K562 (cell line): Measurements from ENCODE around the gene CFAP251. TPM values are rescaled to one million over a fixed set of nuclear protein-coding genes. Genes with fewer than 3 reads are reported as not detected.
A peak's percentile ranks its signal among the peaks of the same experiment; 100 is the strongest.

Experiments used
- ATAC-seq: fragments of 200-7000 bp; cut with Tn5 transposase; 3 replicates; pipeline ENCODE4 v1.9.1; 2020; ENCODE audit warnings: moderate library complexity
- BruUV-seq: library from RNA; stranded (reverse); fragments of 400-500 nt; replicated peaks from 2 replicates; lab custom pipeline; 2021; lab: Mats Ljungman, UMichigan
- CTCF ChIA-PET: fragments of 300-600 bp; formaldehyde crosslinking; extraction: SDS; loops from one replicate; lab custom pipeline; 2021; ENCODE audit warnings: low intra/inter-chr PET ratio; lab: Yijun Ruan, JAX
- POLR2A ChIA-PET: fragments of 300-600, 350-650 bp; sonication (Branson Sonifier 250); formaldehyde crosslinking; extraction: SDS; loops from one replicate; lab custom pipeline; 2021; ENCODE audit warnings: antibody characterized with exemption, inconsistent platforms; lab: Yijun Ruan, JAX
- DNase-seq, 4 experiments: peaks; one replicate each; pipeline versions ENCODE4 v3.0.0 to v3.0.0-alpha.2; 2011 to 2018; ENCODE audit warnings: low spot score in 3 of 4, mixed read lengths in 3 of 4; ENCODE audit errors: extremely low read depth in 1 of 4
- FAIRE-seq: peaks from 2 replicates; lab custom pipeline; 2011; peaks lifted over from hg19 to GRCh38; lab: Jason Lieb, UNC
- H2AFZ ChIP-seq: 2 replicates; pipeline ENCODE4 v1.6.0; 2011; ENCODE audit warnings: low read depth, low read length, control low read depth, inconsistent platforms
- H3K27ac ChIP-seq: fragments of 200-600 bp; 3 replicates; pipeline ENCODE4 v1.8.0; 2011; ENCODE audit warnings: low read depth, mild to moderate bottlenecking, control low read depth, inconsistent platforms, low read length, moderate library complexity, mixed read lengths; ENCODE audit errors: extremely low read depth
- H3K27me3 ChIP-seq, 2 experiments: fragments of 300-600 bp in 1 of 2; 2 replicates in 1 of 2; 3 replicates in 1 of 2; pipeline versions ENCODE4 v1.6.0 to v1.8.0; 2011; ENCODE audit warnings: inconsistent platforms in 2 of 2, low read length in 2 of 2, mild to moderate bottlenecking in 1 of 2, mixed read lengths in 1 of 2, moderate library complexity in 1 of 2; ENCODE audit not compliant: control insufficient read depth in 2 of 2, insufficient read depth in 2 of 2
- H3K36me3 ChIP-seq: fragments of 300-600 bp; 3 replicates; pipeline ENCODE4 v1.8.0; 2011; ENCODE audit warnings: mild to moderate bottlenecking, low read length, inconsistent platforms; ENCODE audit not compliant: control insufficient read depth, insufficient read depth
- H3K4me1 ChIP-seq, 2 experiments: fragments of 200-600 bp in 1 of 2; replicated peaks in 1 of 2; 2 replicates in 1 of 2; 3 replicates in 1 of 2; pipeline versions ENCODE4 v1.5.1 to v1.8.0; 2011; ENCODE audit warnings: inconsistent platforms in 2 of 2, low read length in 2 of 2, mild to moderate bottlenecking in 1 of 2, mixed read lengths in 1 of 2, moderate library complexity in 1 of 2; ENCODE audit not compliant: control insufficient read depth in 2 of 2, insufficient read depth in 2 of 2
- H3K4me2 ChIP-seq: 2 replicates; pipeline ENCODE4 v1.6.1; 2011; ENCODE audit warnings: low read length, control low read depth, inconsistent platforms, mixed read lengths; ENCODE audit not compliant: insufficient read depth
- H3K4me3 ChIP-seq: fragments of 200-600 bp; sonication (generic), shearing (Covaris generic); 2 replicates; pipeline ENCODE4 v1.5.1; 2016; ENCODE audit warnings: control low read depth, inconsistent platforms
- H3K79me2 ChIP-seq: fragments of 200-600 bp; 3 replicates; pipeline ENCODE4 v1.8.0; 2011; ENCODE audit warnings: low read length, inconsistent platforms; ENCODE audit not compliant: control insufficient read depth, insufficient read depth
- H3K9ac ChIP-seq, 2 experiments: 2 replicates each; pipeline versions ENCODE4 v1.6.0 to v1.6.1; 2011; ENCODE audit warnings: low read depth in 2 of 2, low read length in 2 of 2, control low read depth in 1 of 2, inconsistent platforms in 1 of 2, mild to moderate bottlenecking in 1 of 2, mixed read lengths in 1 of 2; ENCODE audit not compliant: insufficient read depth in 1 of 2
- H3K9me1 ChIP-seq: one replicate; pipeline ENCODE4 v1.6.0; 2011; ENCODE audit warnings: inconsistent platforms, mild to moderate bottlenecking, low read length, moderate library complexity; ENCODE audit not compliant: control insufficient read depth, insufficient read depth
- H3K9me3 ChIP-seq: replicated peaks from 2 replicates; pipeline ENCODE4 v1.5.1; 2011; ENCODE audit warnings: low read depth, low read length, inconsistent platforms; ENCODE audit not compliant: control insufficient read depth, insufficient read depth
- H4K20me1 ChIP-seq: replicated peaks from 2 replicates; pipeline ENCODE4 v1.6.1; 2011; ENCODE audit warnings: low read length, inconsistent platforms, mixed read lengths; ENCODE audit not compliant: control insufficient read depth, insufficient read depth
- DMBX1 ChIP-seq: fragments of 250-450 bp; sonication (Bioruptor Pico); IDR thresholded peaks from 2 replicates; pipeline ENCODE4 v1.8.0; 2022; ENCODE audit warnings: inconsistent platforms, mild to moderate bottlenecking, moderate library complexity, borderline replicate concordance
- FOXM1 ChIP-seq, 2 experiments: fragments of 450-650 bp in 1 of 2; sonication (generic) in 1 of 2; formaldehyde crosslinking in 1 of 2; IDR thresholded peaks; 2 replicates each; pipeline versions ENCODE4 v1.6.1 to v1.9.0; 2017 to 2022; ENCODE audit warnings: low read depth in 2 of 2, mild to moderate bottlenecking in 2 of 2, missing genetic modification reagents in 1 of 2, moderate library complexity in 1 of 2
- KAT7 ChIP-seq: sonication (generic); formaldehyde crosslinking; IDR thresholded peaks from 2 replicates; pipeline ENCODE4 v1.8.0; 2022; ENCODE audit warnings: missing genetic modification reagents, mild to moderate bottlenecking, borderline replicate concordance
- NFIC ChIP-seq: fragments of 450-650 bp; IDR thresholded peaks from 2 replicates; pipeline ENCODE4 v1.6.1; 2017; ENCODE audit warnings: mild to moderate bottlenecking, inconsistent platforms
- NR4A1 ChIP-seq, 2 experiments: fragments of 250-450 bp in 1 of 2; fragments of 450-650 bp in 1 of 2; sonication (Bioruptor Pico) in 1 of 2; IDR thresholded peaks; 2 replicates each; pipeline versions ENCODE4 v1.4.0 to v1.6.1; 2016 to 2020; ENCODE audit warnings: mild to moderate bottlenecking in 2 of 2, missing compliant biosample characterization in 1 of 2, missing genetic modification characterization in 1 of 2, moderate library complexity in 1 of 2
- SMAD4 ChIP-seq: fragments of 250-450 bp; sonication (Bioruptor Pico); conservative IDR thresholded peaks from 2 replicates; pipeline ENCODE4 v1.8.0; 2021; ENCODE audit warnings: inconsistent platforms, mild to moderate bottlenecking, moderate library complexity
- SUPT5H ChIP-seq: fragments of 450-650 bp; IDR thresholded peaks from 2 replicates; pipeline ENCODE4 v1.6.1; 2016
- ZNF282 ChIP-seq: sonication (generic); formaldehyde crosslinking; IDR thresholded peaks from 2 replicates; pipeline ENCODE4 v1.8.1; 2023; ENCODE audit warnings: missing genetic modification reagents
- ZNF408 ChIP-seq: fragments of 250-450 bp; sonication (Bioruptor Pico); IDR thresholded peaks from 2 replicates; pipeline ENCODE4 v1.4.0; 2020; ENCODE audit warnings: low read depth, mild to moderate bottlenecking, moderate library complexity
- WGBS: fragments of 100-300 bp; shearing (Covaris generic); methylation state at CpG from one replicate; pipeline ENCODE4 v1.1.6; 2016; ENCODE audit warnings: low coverage, mixed read lengths; ENCODE audit not compliant: insufficient coverage; ENCODE audit errors: missing lambda C conversion rate; 5-methylcytosine and 5-hydroxymethylcytosine counted together
- in situ Hi-C: fragments of 300-500 bp; cut with MboI; formaldehyde crosslinking; loops from 4 replicates; pipeline ENCODE4 v1.15.0; 2018; ENCODE audit warnings: inconsistent platforms, mixed read lengths
- intact Hi-C: fragments of 100-400 bp; cut with micrococcal nuclease; formaldehyde crosslinking; loops from 2 replicates; pipeline ENCODE4 v1.14.2; 2022
- polyA plus RNA-seq, 8 experiments: library from polyadenylated mRNA; depleted of rRNA in 4 of 8; stranded (reverse) in 5 of 8; unstranded in 3 of 8; fragments of >200 nt; fragmentation: Nextera tagmentation in 2 of 8; fragmentation: Illumina TruSeq in 1 of 8; extraction: Ambion mirVana in 2 of 8; extraction: Trizol in 1 of 8; gene quantifications; 2 replicates each; pipeline versions ENCODE4 v1.2.1 to v1.2.3, GENCODE V29; 2011 to 2014; ENCODE audit warnings: inconsistent platforms in 1 of 8, missing spikeins in 1 of 8
- total RNA-seq, 7 experiments: library from RNA; depleted of rRNA in 6 of 7; stranded (reverse); fragments of >200 nt in 6 of 7; fragmentation: Illumina TruSeq in 2 of 7; extraction: Trizol in 2 of 7; gene quantifications; 2 replicates each; pipeline versions ENCODE4 v1.2.1 to v1.2.3, GENCODE V29; 2011 to 2021; ENCODE audit warnings: low replicate concordance in 1 of 7
- TF ChIP-seq, protein P1 (sequence below), 2 experiments: fragments of 450-650 bp; IDR thresholded peaks; 2 replicates each; pipeline ENCODE4 v1.6.1; 2016
- TF ChIP-seq, protein P2 (sequence below), 2 experiments: fragments of 250-450 bp in 1 of 2; fragments of 450-650 bp in 1 of 2; sonication (Bioruptor Pico) in 1 of 2; IDR thresholded peaks; 2 replicates each; pipeline versions ENCODE4 v1.6.1 to v1.8.0; 2016 to 2021; ENCODE audit warnings: mild to moderate bottlenecking in 2 of 2, moderate library complexity in 2 of 2, missing compliant biosample characterization in 1 of 2, missing genetic modification characterization in 1 of 2
- TF ChIP-seq, protein P3 (sequence below): fragments of 450-650 bp; formaldehyde crosslinking; IDR thresholded peaks from 2 replicates; pipeline ENCODE4 v1.4.0; 2022; ENCODE audit warnings: missing genetic modification characterization
- TF ChIP-seq, protein P4 (sequence below), 2 experiments: fragments of 150-350 bp in 1 of 2; IDR thresholded peaks; 2 replicates each; pipeline ENCODE4 v1.6.1; 2012 to 2016; ENCODE audit warnings: low read depth in 2 of 2, low read length in 2 of 2, mild to moderate bottlenecking in 1 of 2, moderate library complexity in 1 of 2

The CFAP251 gene
- total and polyA plus RNA-seq, 9 of the 15 experiments (the other 6 are each of a cell fraction or from before 2014, with no cell fraction given): 16.6 to 31.0 (median 19.1) TPM

DNA sequence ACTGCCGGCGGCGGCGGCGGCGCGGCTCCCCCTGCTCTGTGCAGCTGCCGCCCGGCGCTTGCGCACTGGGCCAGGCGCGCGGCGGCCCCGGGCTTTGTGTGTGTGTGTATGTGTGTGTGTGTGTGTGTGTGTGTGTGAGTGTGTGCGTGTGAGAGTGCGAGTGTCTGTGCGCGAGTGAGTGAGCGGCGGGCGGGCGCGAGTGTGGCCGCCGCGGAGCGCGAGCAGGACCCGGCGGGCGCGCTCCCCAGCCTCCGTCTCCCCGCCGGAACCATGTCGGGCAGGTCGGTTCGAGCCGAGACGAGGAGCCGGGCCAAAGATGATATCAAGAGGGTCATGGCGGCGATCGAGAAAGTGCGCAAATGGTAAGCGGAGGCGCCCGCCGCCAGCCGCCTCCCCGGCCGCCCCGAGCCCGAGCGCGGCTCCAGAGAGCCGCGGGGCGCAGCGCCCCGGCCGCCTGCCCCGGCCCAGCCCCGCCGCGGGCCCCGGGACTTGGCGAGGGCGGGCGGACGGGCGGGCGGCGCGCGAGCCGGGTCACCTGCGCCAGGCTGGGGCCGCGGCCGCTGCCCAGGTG is 103.5 kb downstream of the CFAP251 start, which contains the start of gene BCL7A:
TSS of gene BCL7A (plus strand) at position 63 of the 571 bp plus-strand sequence. CDS start at position 271, 208 bp downstream.
- peak within 1 kb of the TSS; percentile 93 for H3K27ac ChIP-seq
- in situ Hi-C loops: no loop called here
- peaks cover 5% of the 10 kb centered on the region; the same call in 1 of the 2 replicates for H3K9me3 ChIP-seq
- H2AFZ ChIP-seq: peak within 1 kb of the TSS; percentile 80
- H3K4me1 ChIP-seq: peaks cover 17 to 41% of the 10 kb centered on the region in 2 experiments
- H3K4me3 ChIP-seq: peak within 1 kb of the TSS; percentile 73
- no peaks in the 10 kb centered on the region for H3K36me3 ChIP-seq
- H3K79me2 ChIP-seq: peaks cover 46% of the 10 kb centered on the region
- FAIRE-seq (no peak), ATAC-seq (peak; percentile 74), DNase-seq (peak; percentile 77 to 87 (median 82))
- intact Hi-C loops: loop anchor here (5.0 kb wide), 1 partner anchor 90 kb away; no protein-coding TSS in a partner anchor
- CTCF ChIA-PET: interaction anchor here (1.2 kb wide), 1 partner anchor 227 kb away, joined by 3 read pairs; no protein-coding TSS in a partner anchor
- H4K20me1 ChIP-seq: no peaks in the 10 kb centered on the region; the same call in 1 of the 2 replicates
- H3K9me1 ChIP-seq: no peaks in the 10 kb centered on the region
- BruUV-seq: no TSS peak
- POLR2A ChIA-PET: interaction anchor here (0.6 to 1.3 kb wide), 3 partner anchors 10 to 46 kb away, joined by 3 to 4 read pairs (median 3); no protein-coding TSS in a partner anchor
- no peaks in the 10 kb centered on the region; a peak in 1 of 5 replicates for H3K27me3 ChIP-seq
- H3K4me2 ChIP-seq: peak within 1 kb of the TSS; percentile 74
- peak within 1 kb of the TSS; percentile 80 to 98 for H3K9ac ChIP-seq
- 0% methylated on average over 36 of the region's 83 CpGs for WGBS
- TF ChIP-seq KAT7 (CRISPR knock-in tag): no peak
- peak; percentile 57; the same call in 1 of the 2 replicates for TF ChIP-seq NFIC
- peak; percentile 56; the same call in 1 of the 2 replicates for TF ChIP-seq SMAD4 (CRISPR knock-in tag)
- no peak for TF ChIP-seq DMBX1 (CRISPR knock-in tag)
- TF ChIP-seq, protein P1, sequence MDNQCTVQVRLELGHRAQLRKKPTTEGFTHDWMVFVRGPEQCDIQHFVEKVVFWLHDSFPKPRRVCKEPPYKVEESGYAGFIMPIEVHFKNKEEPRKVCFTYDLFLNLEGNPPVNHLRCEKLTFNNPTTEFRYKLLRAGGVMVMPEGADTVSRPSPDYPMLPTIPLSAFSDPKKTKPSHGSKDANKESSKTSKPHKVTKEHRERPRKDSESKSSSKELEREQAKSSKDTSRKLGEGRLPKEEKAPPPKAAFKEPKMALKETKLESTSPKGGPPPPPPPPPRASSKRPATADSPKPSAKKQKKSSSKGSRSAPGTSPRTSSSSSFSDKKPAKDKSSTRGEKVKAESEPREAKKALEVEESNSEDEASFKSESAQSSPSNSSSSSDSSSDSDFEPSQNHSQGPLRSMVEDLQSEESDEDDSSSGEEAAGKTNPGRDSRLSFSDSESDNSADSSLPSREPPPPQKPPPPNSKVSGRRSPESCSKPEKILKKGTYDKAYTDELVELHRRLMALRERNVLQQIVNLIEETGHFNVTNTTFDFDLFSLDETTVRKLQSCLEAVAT (IDR thresholded peaks at IDR 0.05): peak in 1 of 2 experiments; percentile 37; a peak in 1 of 4 replicates
- TF ChIP-seq, protein P2, sequence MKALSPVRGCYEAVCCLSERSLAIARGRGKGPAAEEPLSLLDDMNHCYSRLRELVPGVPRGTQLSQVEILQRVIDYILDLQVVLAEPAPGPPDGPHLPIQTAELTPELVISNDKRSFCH (CRISPR knock-in tag; IDR thresholded peaks at IDR 0.05): no peak
- TF ChIP-seq, protein P2 (tag; IDR thresholded peaks at IDR 0.05): no peak
- TF ChIP-seq, protein P3, sequence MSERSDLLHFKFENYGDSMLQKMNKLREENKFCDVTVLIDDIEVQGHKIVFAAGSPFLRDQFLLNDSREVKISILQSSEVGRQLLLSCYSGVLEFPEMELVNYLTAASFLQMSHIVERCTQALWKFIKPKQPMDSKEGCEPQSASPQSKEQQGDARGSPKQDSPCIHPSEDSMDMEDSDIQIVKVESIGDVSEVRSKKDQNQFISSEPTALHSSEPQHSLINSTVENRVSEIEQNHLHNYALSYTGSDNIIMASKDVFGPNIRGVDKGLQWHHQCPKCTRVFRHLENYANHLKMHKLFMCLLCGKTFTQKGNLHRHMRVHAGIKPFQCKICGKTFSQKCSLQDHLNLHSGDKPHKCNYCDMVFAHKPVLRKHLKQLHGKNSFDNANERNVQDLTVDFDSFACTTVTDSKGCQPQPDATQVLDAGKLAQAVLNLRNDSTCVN (CRISPR knock-in tag): no peak
- TF ChIP-seq, protein P4, sequence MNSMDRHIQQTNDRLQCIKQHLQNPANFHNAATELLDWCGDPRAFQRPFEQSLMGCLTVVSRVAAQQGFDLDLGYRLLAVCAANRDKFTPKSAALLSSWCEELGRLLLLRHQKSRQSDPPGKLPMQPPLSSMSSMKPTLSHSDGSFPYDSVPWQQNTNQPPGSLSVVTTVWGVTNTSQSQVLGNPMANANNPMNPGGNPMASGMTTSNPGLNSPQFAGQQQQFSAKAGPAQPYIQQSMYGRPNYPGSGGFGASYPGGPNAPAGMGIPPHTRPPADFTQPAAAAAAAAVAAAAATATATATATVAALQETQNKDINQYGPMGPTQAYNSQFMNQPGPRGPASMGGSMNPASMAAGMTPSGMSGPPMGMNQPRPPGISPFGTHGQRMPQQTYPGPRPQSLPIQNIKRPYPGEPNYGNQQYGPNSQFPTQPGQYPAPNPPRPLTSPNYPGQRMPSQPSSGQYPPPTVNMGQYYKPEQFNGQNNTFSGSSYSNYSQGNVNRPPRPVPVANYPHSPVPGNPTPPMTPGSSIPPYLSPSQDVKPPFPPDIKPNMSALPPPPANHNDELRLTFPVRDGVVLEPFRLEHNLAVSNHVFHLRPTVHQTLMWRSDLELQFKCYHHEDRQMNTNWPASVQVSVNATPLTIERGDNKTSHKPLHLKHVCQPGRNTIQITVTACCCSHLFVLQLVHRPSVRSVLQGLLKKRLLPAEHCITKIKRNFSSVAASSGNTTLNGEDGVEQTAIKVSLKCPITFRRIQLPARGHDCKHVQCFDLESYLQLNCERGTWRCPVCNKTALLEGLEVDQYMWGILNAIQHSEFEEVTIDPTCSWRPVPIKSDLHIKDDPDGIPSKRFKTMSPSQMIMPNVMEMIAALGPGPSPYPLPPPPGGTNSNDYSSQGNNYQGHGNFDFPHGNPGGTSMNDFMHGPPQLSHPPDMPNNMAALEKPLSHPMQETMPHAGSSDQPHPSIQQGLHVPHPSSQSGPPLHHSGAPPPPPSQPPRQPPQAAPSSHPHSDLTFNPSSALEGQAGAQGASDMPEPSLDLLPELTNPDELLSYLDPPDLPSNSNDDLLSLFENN (IDR thresholded peaks at IDR 0.05; ENCODE audit: low read depth in 2 of 2, low read length in 2 of 2): no peak
- TF ChIP-seq ZNF282 (CRISPR knock-in tag): no peak
- no peak for TF ChIP-seq FOXM1 (IDR thresholded peaks at IDR 0.05; ENCODE audit: low read depth)
- TF ChIP-seq FOXM1 (CRISPR knock-in tag; IDR thresholded peaks at IDR 0.05; ENCODE audit: low read depth): no peak
- TF ChIP-seq SUPT5H: peak; percentile 77
- TF ChIP-seq ZNF408: no peak
- no peak for TF ChIP-seq NR4A1 (CRISPR knock-in tag; IDR thresholded peaks at IDR 0.05)
- TF ChIP-seq NR4A1 (tag; IDR thresholded peaks at IDR 0.05): no peak
